ENCODE data around the gene MYEOV. TPM values are rescaled to one million over a fixed set of nuclear protein-coding genes. Genes with fewer than 3 reads are reported as not detected.

MYEOV gene
- 95.4 to 118 TPM (median 111 TPM) in 5 replicates for total RNA-seq (2022; extraction: Qiagen RNA extraction; ENCODE audit: low read depth)

GRCh38 chr11:69293819-69294505 lies at the start of gene MYEOV:
Gene MYEOV (plus strand): TSS chr11:69294155. CDS start chr11:69295355, 1,200 bp downstream.

Other genes starting within 250 kb of the MYEOV start
- gene TPCN2, start 245.2 kb upstream of the MYEOV start, total RNA-seq (2022; extraction: Qiagen RNA extraction; ENCODE audit: low read depth): 10.4 to 12.7 TPM (median 11.7 TPM) in 5 replicates
- 0.06 to 0.08 TPM in 2 of 5 replicates, not detected in the others for gene SMIM38, start 138.2 kb upstream of the MYEOV start, total RNA-seq (2022; extraction: Qiagen RNA extraction; ENCODE audit: low read depth)
- gene LINC01488, start 187.5 kb downstream of the MYEOV start, total RNA-seq (2022; extraction: Qiagen RNA extraction; ENCODE audit: low read depth): 0.07 to 0.10 TPM in 2 of 5 replicates, not detected in the others

Measured in A549 treated with DMSO at 1 μM for 4 hours (cell line).